Breast epithelium (tissue), 3 donors: ENCODE data around the gene MPEG1.

Source experiments
- POLR2A ChIP-seq: fragments of 450-650 bp; IDR thresholded peaks from one replicate; pipeline ENCODE4 v1.6.1; 2016; ENCODE audit warnings: antibody characterized with exemption, mild to moderate bottlenecking, moderate library complexity
- POLR2AphosphoS5 ChIP-seq, 3 donors: sonication (generic); formaldehyde crosslinking; IDR thresholded peaks; one replicate each; pipeline ENCODE4 v1.6.1; 2017; ENCODE audit warnings: antibody characterized with exemption in 3 of 3
- TF ChIP-seq, protein P1 (sequence below), 3 donors: fragments of 450-650 bp; IDR thresholded peaks; one replicate each; pipeline ENCODE4 v1.5.1; 2016 to 2017; ENCODE audit warnings: antibody characterized with exemption in 3 of 3, mild to moderate bottlenecking in 3 of 3, moderate library complexity in 3 of 3

GRCh38 chr11:59212744-59213631, at the start of gene MPEG1:
- TF ChIP-seq, protein P1, sequence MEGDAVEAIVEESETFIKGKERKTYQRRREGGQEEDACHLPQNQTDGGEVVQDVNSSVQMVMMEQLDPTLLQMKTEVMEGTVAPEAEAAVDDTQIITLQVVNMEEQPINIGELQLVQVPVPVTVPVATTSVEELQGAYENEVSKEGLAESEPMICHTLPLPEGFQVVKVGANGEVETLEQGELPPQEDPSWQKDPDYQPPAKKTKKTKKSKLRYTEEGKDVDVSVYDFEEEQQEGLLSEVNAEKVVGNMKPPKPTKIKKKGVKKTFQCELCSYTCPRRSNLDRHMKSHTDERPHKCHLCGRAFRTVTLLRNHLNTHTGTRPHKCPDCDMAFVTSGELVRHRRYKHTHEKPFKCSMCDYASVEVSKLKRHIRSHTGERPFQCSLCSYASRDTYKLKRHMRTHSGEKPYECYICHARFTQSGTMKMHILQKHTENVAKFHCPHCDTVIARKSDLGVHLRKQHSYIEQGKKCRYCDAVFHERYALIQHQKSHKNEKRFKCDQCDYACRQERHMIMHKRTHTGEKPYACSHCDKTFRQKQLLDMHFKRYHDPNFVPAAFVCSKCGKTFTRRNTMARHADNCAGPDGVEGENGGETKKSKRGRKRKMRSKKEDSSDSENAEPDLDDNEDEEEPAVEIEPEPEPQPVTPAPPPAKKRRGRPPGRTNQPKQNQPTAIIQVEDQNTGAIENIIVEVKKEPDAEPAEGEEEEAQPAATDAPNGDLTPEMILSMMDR (IDR thresholded peaks at IDR 0.05), result no peak
- no peak for TF ChIP-seq POLR2AphosphoS5 (IDR thresholded peaks at IDR 0.05)
- TF ChIP-seq POLR2A, result no peak
